ENCODE data around the gene UGT1A6. TPM values are rescaled to one million over a fixed set of nuclear protein-coding genes. Genes with fewer than 3 reads are reported as not detected.

Gene UGT1A6
- total and polyA plus RNA-seq, 2 of the 13 experiments (the other 11 are each of a cell fraction or from before 2014, with no cell fraction given): 0.25 TPM; not detected in 1

DNA sequence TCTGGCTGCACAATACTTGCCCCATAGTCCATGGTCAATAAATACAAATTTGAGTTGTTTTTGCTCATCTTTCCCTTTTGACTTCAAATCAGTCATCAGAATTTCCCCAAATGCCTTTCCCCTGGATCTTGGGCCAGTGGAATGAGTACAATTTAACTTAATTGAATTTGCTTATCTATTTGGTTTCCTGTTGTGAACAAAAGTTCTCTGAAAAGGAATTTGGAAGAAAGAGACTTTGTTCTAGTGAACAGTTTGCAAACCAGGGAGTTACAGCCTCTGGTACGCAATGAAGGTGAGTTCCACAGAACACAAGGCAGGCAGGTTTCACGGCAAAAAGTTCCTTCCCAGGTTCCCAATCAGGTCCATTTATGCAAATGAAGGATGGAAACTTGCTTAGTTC, 66.2 kb downstream of the UGT1A6 start (continued):
- TF ChIP-seq CCAR2 (optimal IDR thresholded peaks at IDR 0.05; ENCODE audit: low read depth, low read length): no peak
- TF ChIP-seq, protein P1, sequence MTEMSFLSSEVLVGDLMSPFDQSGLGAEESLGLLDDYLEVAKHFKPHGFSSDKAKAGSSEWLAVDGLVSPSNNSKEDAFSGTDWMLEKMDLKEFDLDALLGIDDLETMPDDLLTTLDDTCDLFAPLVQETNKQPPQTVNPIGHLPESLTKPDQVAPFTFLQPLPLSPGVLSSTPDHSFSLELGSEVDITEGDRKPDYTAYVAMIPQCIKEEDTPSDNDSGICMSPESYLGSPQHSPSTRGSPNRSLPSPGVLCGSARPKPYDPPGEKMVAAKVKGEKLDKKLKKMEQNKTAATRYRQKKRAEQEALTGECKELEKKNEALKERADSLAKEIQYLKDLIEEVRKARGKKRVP (CRISPR knock-in tag; IDR thresholded peaks at IDR 0.05): no peak
- TF ChIP-seq ZNF260 (CRISPR knock-in tag; IDR thresholded peaks at IDR 0.05; ENCODE audit: borderline replicate concordance, low read depth): no peak
- TF ChIP-seq, protein P2, sequence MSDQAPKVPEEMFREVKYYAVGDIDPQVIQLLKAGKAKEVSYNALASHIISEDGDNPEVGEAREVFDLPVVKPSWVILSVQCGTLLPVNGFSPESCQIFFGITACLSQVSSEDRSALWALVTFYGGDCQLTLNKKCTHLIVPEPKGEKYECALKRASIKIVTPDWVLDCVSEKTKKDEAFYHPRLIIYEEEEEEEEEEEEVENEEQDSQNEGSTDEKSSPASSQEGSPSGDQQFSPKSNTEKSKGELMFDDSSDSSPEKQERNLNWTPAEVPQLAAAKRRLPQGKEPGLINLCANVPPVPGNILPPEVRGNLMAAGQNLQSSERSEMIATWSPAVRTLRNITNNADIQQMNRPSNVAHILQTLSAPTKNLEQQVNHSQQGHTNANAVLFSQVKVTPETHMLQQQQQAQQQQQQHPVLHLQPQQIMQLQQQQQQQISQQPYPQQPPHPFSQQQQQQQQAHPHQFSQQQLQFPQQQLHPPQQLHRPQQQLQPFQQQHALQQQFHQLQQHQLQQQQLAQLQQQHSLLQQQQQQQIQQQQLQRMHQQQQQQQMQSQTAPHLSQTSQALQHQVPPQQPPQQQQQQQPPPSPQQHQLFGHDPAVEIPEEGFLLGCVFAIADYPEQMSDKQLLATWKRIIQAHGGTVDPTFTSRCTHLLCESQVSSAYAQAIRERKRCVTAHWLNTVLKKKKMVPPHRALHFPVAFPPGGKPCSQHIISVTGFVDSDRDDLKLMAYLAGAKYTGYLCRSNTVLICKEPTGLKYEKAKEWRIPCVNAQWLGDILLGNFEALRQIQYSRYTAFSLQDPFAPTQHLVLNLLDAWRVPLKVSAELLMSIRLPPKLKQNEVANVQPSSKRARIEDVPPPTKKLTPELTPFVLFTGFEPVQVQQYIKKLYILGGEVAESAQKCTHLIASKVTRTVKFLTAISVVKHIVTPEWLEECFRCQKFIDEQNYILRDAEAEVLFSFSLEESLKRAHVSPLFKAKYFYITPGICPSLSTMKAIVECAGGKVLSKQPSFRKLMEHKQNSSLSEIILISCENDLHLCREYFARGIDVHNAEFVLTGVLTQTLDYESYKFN (CRISPR knock-in tag; conservative IDR thresholded peaks at IDR 0.05): peak; percentile 50
- no peak for TF ChIP-seq ZNF441 (CRISPR knock-in tag; IDR thresholded peaks at IDR 0.05; ENCODE audit: borderline replicate concordance)
- no peak for TF ChIP-seq NFE2L1 (CRISPR knock-in tag; IDR thresholded peaks at IDR 0.05; ENCODE audit: borderline replicate concordance)
- no peak for TF ChIP-seq ZNF550 (CRISPR knock-in tag; IDR thresholded peaks at IDR 0.05; ENCODE audit: borderline replicate concordance)
- no peak for TF ChIP-seq ZNF773 (CRISPR knock-in tag; IDR thresholded peaks at IDR 0.05; ENCODE audit: borderline replicate concordance)
- no peak for TF ChIP-seq ZNF883 (CRISPR knock-in tag; IDR thresholded peaks at IDR 0.05; ENCODE audit: not compliant biosample characterization)
- TF ChIP-seq, protein P3, sequence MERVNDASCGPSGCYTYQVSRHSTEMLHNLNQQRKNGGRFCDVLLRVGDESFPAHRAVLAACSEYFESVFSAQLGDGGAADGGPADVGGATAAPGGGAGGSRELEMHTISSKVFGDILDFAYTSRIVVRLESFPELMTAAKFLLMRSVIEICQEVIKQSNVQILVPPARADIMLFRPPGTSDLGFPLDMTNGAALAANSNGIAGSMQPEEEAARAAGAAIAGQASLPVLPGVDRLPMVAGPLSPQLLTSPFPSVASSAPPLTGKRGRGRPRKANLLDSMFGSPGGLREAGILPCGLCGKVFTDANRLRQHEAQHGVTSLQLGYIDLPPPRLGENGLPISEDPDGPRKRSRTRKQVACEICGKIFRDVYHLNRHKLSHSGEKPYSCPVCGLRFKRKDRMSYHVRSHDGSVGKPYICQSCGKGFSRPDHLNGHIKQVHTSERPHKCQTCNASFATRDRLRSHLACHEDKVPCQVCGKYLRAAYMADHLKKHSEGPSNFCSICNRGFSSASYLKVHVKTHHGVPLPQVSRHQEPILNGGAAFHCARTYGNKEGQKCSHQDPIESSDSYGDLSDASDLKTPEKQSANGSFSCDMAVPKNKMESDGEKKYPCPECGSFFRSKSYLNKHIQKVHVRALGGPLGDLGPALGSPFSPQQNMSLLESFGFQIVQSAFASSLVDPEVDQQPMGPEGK (CRISPR knock-in tag; IDR thresholded peaks at IDR 0.05): no peak
- 0 out of 2 replicates have a peak, but pooled peaks have one; percentile 19 for TF ChIP-seq ZNF670 (CRISPR knock-in tag; IDR thresholded peaks at IDR 0.05; ENCODE audit: borderline replicate concordance)
- TF ChIP-seq, protein P4, sequence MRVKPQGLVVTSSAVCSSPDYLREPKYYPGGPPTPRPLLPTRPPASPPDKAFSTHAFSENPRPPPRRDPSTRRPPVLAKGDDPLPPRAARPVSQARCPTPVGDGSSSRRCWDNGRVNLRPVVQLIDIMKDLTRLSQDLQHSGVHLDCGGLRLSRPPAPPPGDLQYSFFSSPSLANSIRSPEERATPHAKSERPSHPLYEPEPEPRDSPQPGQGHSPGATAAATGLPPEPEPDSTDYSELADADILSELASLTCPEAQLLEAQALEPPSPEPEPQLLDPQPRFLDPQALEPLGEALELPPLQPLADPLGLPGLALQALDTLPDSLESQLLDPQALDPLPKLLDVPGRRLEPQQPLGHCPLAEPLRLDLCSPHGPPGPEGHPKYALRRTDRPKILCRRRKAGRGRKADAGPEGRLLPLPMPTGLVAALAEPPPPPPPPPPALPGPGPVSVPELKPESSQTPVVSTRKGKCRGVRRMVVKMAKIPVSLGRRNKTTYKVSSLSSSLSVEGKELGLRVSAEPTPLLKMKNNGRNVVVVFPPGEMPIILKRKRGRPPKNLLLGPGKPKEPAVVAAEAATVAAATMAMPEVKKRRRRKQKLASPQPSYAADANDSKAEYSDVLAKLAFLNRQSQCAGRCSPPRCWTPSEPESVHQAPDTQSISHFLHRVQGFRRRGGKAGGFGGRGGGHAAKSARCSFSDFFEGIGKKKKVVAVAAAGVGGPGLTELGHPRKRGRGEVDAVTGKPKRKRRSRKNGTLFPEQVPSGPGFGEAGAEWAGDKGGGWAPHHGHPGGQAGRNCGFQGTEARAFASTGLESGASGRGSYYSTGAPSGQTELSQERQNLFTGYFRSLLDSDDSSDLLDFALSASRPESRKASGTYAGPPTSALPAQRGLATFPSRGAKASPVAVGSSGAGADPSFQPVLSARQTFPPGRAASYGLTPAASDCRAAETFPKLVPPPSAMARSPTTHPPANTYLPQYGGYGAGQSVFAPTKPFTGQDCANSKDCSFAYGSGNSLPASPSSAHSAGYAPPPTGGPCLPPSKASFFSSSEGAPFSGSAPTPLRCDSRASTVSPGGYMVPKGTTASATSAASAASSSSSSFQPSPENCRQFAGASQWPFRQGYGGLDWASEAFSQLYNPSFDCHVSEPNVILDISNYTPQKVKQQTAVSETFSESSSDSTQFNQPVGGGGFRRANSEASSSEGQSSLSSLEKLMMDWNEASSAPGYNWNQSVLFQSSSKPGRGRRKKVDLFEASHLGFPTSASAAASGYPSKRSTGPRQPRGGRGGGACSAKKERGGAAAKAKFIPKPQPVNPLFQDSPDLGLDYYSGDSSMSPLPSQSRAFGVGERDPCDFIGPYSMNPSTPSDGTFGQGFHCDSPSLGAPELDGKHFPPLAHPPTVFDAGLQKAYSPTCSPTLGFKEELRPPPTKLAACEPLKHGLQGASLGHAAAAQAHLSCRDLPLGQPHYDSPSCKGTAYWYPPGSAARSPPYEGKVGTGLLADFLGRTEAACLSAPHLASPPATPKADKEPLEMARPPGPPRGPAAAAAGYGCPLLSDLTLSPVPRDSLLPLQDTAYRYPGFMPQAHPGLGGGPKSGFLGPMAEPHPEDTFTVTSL (CRISPR knock-in tag; IDR thresholded peaks at IDR 0.05; ENCODE audit: borderline replicate concordance): peak; percentile 76; the same call in 1 of the 2 replicates
- TF ChIP-seq NFKBIZ (CRISPR knock-in tag; IDR thresholded peaks at IDR 0.05): no peak
- no peak for TF ChIP-seq XBP1 (CRISPR knock-in tag; IDR thresholded peaks at IDR 0.05)
- TF ChIP-seq ZNF335 (CRISPR knock-in tag; IDR thresholded peaks at IDR 0.05): no peak
- no peak for TF ChIP-seq ZNF598 (CRISPR knock-in tag; IDR thresholded peaks at IDR 0.05; ENCODE audit: borderline replicate concordance)

Measured in HepG2 (cell line).